ENCODE results near the gene KIAA1217. TPM values are rescaled to one million over a fixed set of nuclear protein-coding genes. Genes with fewer than 3 reads are reported as not detected.
A peak's percentile ranks its signal among the peaks of the same experiment; 100 is the strongest.
"Not testable (repeated sequence)": the region's sequence is repeated elsewhere in the genome, so short reads cannot be mapped to it uniquely, and the experiment has no call there.

Gene KIAA1217
- total RNA-seq, 1 experiment from 2014 or later = 18.6 TPM

DNA sequence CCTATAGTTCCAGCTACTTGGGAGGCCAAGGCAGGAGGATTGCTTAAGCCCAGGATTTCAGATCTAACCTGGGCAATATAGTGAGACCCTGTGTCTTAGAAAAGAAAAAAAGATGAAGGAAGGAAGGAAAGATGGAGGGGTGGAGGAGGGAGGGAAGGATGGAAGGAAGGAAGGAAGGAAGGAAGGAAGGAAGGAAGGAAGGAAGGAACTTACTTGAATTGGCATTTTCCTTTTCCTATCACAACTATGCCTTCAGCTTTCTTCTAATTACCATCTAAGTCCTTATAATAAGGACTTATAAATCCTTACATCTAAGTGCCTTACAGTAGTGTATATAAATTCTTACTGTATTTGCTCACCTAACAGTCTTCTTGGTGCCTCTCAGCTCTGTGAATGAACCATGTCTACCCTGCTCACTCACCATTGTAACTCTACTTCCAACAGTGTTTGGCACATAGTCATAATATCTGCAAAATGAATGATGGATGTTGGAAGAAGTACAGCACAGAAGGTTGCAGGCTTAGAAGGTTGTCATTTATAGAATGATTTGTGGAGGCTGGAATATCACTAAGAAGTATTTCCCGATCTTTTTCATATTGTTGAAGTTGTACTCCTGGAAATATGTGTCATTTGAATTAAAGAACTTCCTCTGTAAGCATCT is 125.5 kb downstream of the KIAA1217 start:
- peaks cover 0 to 4% of the 10 kb centered on the region in 2 experiments; a peak in 1 of 4 replicates for H3K4me1 Mint-ChIP-seq
- no peak overlapping the region for H3T11ph ChIP-seq (ENCODE audit: low read length)
- H3K9me3 Mint-ChIP-seq = no peaks in the 10 kb centered on the region
- H4K91ac ChIP-seq (ENCODE audit: insufficient read length, low read depth, low read length) = no peak overlapping the region
- no peaks in the 10 kb centered on the region for H3K9me3 ChIP-seq (ENCODE audit: control insufficient read depth, low read depth, low read length)
- H3K27ac ChIP-seq (ENCODE audit: insufficient read length, low read depth, low read length) = no peak overlapping the region
- no peak for DNase-seq
- H3K27me3 Mint-ChIP-seq (ENCODE audit: low read depth) = no peaks in the 10 kb centered on the region
- no peaks in the 10 kb centered on the region for H3K36me3 Mint-ChIP-seq (ENCODE audit: insufficient read depth in 1 of 3, low read depth in 3 of 3)
- H3K27ac Mint-ChIP-seq = 0 out of 7 replicates have a peak overlapping the region, but pooled peaks of 1 of the 3 experiments have one; percentile 39
- no peak overlapping the region for H2AFZ ChIP-seq (ENCODE audit: low read length)
- no peak overlapping the region for H3K18ac ChIP-seq (ENCODE audit: insufficient read length, low read depth, low read length)
- H4K8ac ChIP-seq (replicated peaks; ENCODE audit: insufficient read length, low read depth, low read length) = no peak overlapping the region
- no peak overlapping the region for H3K9ac ChIP-seq (ENCODE audit: extremely low read depth, insufficient read length, low read length)
- no peak overlapping the region for H3K23ac ChIP-seq (ENCODE audit: insufficient read length, low read depth, low read length)
- H4K5ac ChIP-seq (ENCODE audit: insufficient read length, low read depth, low read length) = no peak overlapping the region
- no peak overlapping the region for H2BK12ac ChIP-seq (ENCODE audit: insufficient read length, low read depth, low read length)
- no peaks in the 10 kb centered on the region for H3K79me1 ChIP-seq (ENCODE audit: insufficient read depth, low read depth, low read length, poor library complexity, severe bottlenecking)
- H2AK5ac ChIP-seq (ENCODE audit: insufficient read length, low read length) = no peak overlapping the region
- H2BK5ac ChIP-seq (ENCODE audit: insufficient read length, low read length) = no peak overlapping the region
- H3K27me3 ChIP-seq (ENCODE audit: insufficient read depth, low read length) = no peaks in the 10 kb centered on the region
- no peak overlapping the region for H3K14ac ChIP-seq (ENCODE audit: insufficient read depth, low read length)
- no peak overlapping the region for H2BK15ac ChIP-seq (ENCODE audit: low read depth, low read length)
- WGBS (ENCODE audit: extremely low coverage, insufficient read length, low lambda C conversion rate) = no CpG with 5 or more reads among the region's 1 CpG
- H2BK20ac ChIP-seq (ENCODE audit: low read depth, low read length, poor library complexity, severe bottlenecking) = no peak overlapping the region
- no peak overlapping the region for H3K56ac ChIP-seq (ENCODE audit: insufficient read length, low read depth, low read length)
- H3K4me3 Mint-ChIP-seq = no peak overlapping the region
- no peaks in the 10 kb centered on the region for H3K23me2 ChIP-seq (ENCODE audit: insufficient read length, low read depth, low read length, poor library complexity, severe bottlenecking)
- no peaks in the 10 kb centered on the region for H4K20me1 ChIP-seq (ENCODE audit: control insufficient read depth, insufficient read depth, insufficient read length)
- no peak overlapping the region for H2BK120ac ChIP-seq (ENCODE audit: low read depth, low read length, poor library complexity, severe bottlenecking)
- H3K79me2 ChIP-seq (ENCODE audit: insufficient read depth, low read length) = no peaks in the 10 kb centered on the region
- no peaks in the 10 kb centered on the region; the same call in 1 of the 2 replicates for H3K4me1 ChIP-seq (ENCODE audit: insufficient read depth, low read length)
- TF ChIP-seq, protein P1, sequence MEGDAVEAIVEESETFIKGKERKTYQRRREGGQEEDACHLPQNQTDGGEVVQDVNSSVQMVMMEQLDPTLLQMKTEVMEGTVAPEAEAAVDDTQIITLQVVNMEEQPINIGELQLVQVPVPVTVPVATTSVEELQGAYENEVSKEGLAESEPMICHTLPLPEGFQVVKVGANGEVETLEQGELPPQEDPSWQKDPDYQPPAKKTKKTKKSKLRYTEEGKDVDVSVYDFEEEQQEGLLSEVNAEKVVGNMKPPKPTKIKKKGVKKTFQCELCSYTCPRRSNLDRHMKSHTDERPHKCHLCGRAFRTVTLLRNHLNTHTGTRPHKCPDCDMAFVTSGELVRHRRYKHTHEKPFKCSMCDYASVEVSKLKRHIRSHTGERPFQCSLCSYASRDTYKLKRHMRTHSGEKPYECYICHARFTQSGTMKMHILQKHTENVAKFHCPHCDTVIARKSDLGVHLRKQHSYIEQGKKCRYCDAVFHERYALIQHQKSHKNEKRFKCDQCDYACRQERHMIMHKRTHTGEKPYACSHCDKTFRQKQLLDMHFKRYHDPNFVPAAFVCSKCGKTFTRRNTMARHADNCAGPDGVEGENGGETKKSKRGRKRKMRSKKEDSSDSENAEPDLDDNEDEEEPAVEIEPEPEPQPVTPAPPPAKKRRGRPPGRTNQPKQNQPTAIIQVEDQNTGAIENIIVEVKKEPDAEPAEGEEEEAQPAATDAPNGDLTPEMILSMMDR (conservative IDR thresholded peaks at IDR 0.05) = no peak
- no peak overlapping the region for H3K4me2 ChIP-seq (ENCODE audit: insufficient read depth, insufficient read length, low read length)
- H3K4ac ChIP-seq (ENCODE audit: low read depth, low read length) = no peak overlapping the region

DNA sequence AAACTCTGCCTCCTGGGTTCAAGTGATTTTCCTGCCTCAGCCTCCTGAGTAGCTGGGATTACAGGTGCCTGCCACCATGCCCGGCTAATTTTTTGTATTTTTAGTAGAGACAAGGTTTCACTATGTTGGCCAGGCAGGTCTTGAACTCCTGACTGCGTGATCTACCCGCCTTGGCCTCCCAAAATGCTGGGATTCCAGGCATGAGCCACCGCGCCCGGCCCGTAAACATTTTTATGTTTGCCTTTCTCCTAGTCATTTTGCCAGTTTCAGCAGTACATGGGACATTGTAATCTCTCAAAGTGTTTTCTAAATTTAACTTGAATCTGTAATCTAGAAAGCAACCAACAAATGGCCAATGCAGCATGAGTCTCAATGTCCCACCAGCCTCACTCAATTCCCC is 128.8 kb downstream of the KIAA1217 start:
- H3K4me2 ChIP-seq (ENCODE audit: insufficient read depth, insufficient read length, low read length); H3K23me2 ChIP-seq (ENCODE audit: insufficient read length, low read depth, low read length, poor library complexity, severe bottlenecking); DNase-seq: not testable (repeated sequence)

More for the DNA sequence above, 128.8 kb downstream of the KIAA1217 start:
- not testable (repeated sequence) for H3K9me3 ChIP-seq (ENCODE audit: control insufficient read depth, low read depth, low read length); H3K9me3 Mint-ChIP-seq; H3K14ac ChIP-seq (ENCODE audit: insufficient read depth, low read length); H2AFZ ChIP-seq (ENCODE audit: low read length); H3K27ac ChIP-seq (ENCODE audit: insufficient read length, low read depth, low read length); H3K23ac ChIP-seq (ENCODE audit: insufficient read length, low read depth, low read length); H3K18ac ChIP-seq (ENCODE audit: insufficient read length, low read depth, low read length); H3K79me2 ChIP-seq (ENCODE audit: insufficient read depth, low read length); H3K36me3 Mint-ChIP-seq (ENCODE audit: insufficient read depth in 1 of 3, low read depth in 3 of 3); H3K27me3 Mint-ChIP-seq (ENCODE audit: low read depth); H4K20me1 ChIP-seq (ENCODE audit: control insufficient read depth, insufficient read depth, insufficient read length); H3T11ph ChIP-seq (ENCODE audit: low read length); H4K5ac ChIP-seq (ENCODE audit: insufficient read length, low read depth, low read length); H3K9ac ChIP-seq (ENCODE audit: extremely low read depth, insufficient read length, low read length); H3K79me1 ChIP-seq (ENCODE audit: insufficient read depth, low read depth, low read length, poor library complexity, severe bottlenecking); H3K4me1 ChIP-seq (ENCODE audit: insufficient read depth, low read length); H2BK20ac ChIP-seq (ENCODE audit: low read depth, low read length, poor library complexity, severe bottlenecking); H2BK15ac ChIP-seq (ENCODE audit: low read depth, low read length); H3K4ac ChIP-seq (ENCODE audit: low read depth, low read length); H3K4me3 Mint-ChIP-seq; H2AK5ac ChIP-seq (ENCODE audit: insufficient read length, low read length); H3K27ac Mint-ChIP-seq; H4K8ac ChIP-seq (replicated peaks; ENCODE audit: insufficient read length, low read depth, low read length); H3K56ac ChIP-seq (ENCODE audit: insufficient read length, low read depth, low read length); H2BK12ac ChIP-seq (ENCODE audit: insufficient read length, low read depth, low read length); H2BK5ac ChIP-seq (ENCODE audit: insufficient read length, low read length); H2BK120ac ChIP-seq (ENCODE audit: low read depth, low read length, poor library complexity, severe bottlenecking); H4K91ac ChIP-seq (ENCODE audit: insufficient read length, low read depth, low read length); H3K27me3 ChIP-seq (ENCODE audit: insufficient read depth, low read length)
- H3K4me1 Mint-ChIP-seq = peaks cover 10 to 16% of the 10 kb centered on the region in 2 experiments
- WGBS (ENCODE audit: extremely low coverage, insufficient read length, low lambda C conversion rate) = no CpG with 5 or more reads among the region's 7 CpGs

Measured in H9 (cell line).